A673 (cell line): Measurements from ENCODE around the gene SHANK1. TPM values are rescaled to one million over a fixed set of nuclear protein-coding genes. Genes with fewer than 3 reads are reported as not detected.
A peak's percentile ranks its signal among the peaks of the same experiment; 100 is the strongest.

Experiments used
- BruUV-seq: library from RNA; stranded (reverse); fragments of 400-500 nt; replicated peaks from 2 replicates; lab custom pipeline; 2021; lab: Mats Ljungman, UMichigan
- CTCF ChIA-PET: fragments of 300-600 bp; sonication (Branson Sonifier 250); formaldehyde crosslinking; loops from one replicate; lab custom pipeline; 2022; ENCODE audit warnings: antibody characterized with exemption; lab: Charles Lee
- POLR2A ChIA-PET: fragments of 300-600 bp; sonication (Branson Sonifier 250); formaldehyde crosslinking; loops from one replicate; lab custom pipeline; 2022; ENCODE audit warnings: antibody characterized with exemption; ENCODE audit not compliant: low non-redundant PET; lab: Charles Lee
- DNase-seq: peaks from one replicate; pipeline ENCODE4 v3.0.0-alpha.2; 2015; ENCODE audit warnings: low spot score
- H3K27ac ChIP-seq: fragments of 200-600 bp; sonication (generic); 2 replicates; pipeline ENCODE4 v1.5.1; 2016; ENCODE audit warnings: mixed run types, low read depth, mild to moderate bottlenecking, mixed read lengths, antibody characterized with exemption, low read length; ENCODE audit not compliant: poor library complexity, severe bottlenecking
- H3K27me3 ChIP-seq: fragments of 200-600 bp; sonication (generic); replicated peaks from 2 replicates; pipeline ENCODE4 v1.6.1; 2017; ENCODE audit warnings: mixed run types, low read depth, mild to moderate bottlenecking, mixed read lengths, antibody characterized with exemption, low read length; ENCODE audit not compliant: insufficient read depth, poor library complexity
- H3K36me3 ChIP-seq: fragments of 200-600 bp; sonication (generic); 2 replicates; pipeline ENCODE4 v1.6.1; 2016; ENCODE audit warnings: mixed run types, mild to moderate bottlenecking, mixed read lengths, antibody characterized with exemption, low read length; ENCODE audit not compliant: insufficient read depth, poor library complexity, severe bottlenecking
- H3K4me1 ChIP-seq: fragments of 200-600 bp; sonication (generic); 2 replicates; pipeline ENCODE4 v1.6.1; 2017; ENCODE audit warnings: mixed run types, mild to moderate bottlenecking, mixed read lengths, antibody characterized with exemption, low read length; ENCODE audit not compliant: insufficient read depth, poor library complexity, severe bottlenecking
- H3K4me3 ChIP-seq: fragments of 200-600 bp; sonication (generic); 2 replicates; pipeline ENCODE4 v1.5.1; 2016; ENCODE audit warnings: low read depth, mixed run types, mild to moderate bottlenecking, mixed read lengths, low read length; ENCODE audit not compliant: poor library complexity, severe bottlenecking
- H3K9me3 ChIP-seq: fragments of 200-600 bp; sonication (generic); 2 replicates; pipeline ENCODE4 v1.6.1; 2016; ENCODE audit warnings: mixed run types, low read depth, mild to moderate bottlenecking, mixed read lengths, antibody characterized with exemption, low read length; ENCODE audit not compliant: poor library complexity, severe bottlenecking
- CTCF ChIP-seq: fragments of 300-800, 200-600 bp; sonication (generic); conservative IDR thresholded peaks from 2 replicates; pipeline ENCODE4 v1.5.1; 2017; ENCODE audit warnings: low read depth, mild to moderate bottlenecking, antibody characterized with exemption, low read length, moderate library complexity, mixed read lengths
- EZH2 ChIP-seq: fragments of 200-600 bp; sonication (generic); IDR thresholded peaks from 2 replicates; pipeline ENCODE4 v1.6.1; 2017; ENCODE audit warnings: borderline replicate concordance, low read depth, mild to moderate bottlenecking, mixed read lengths, antibody characterized with exemption, low read length; ENCODE audit not compliant: poor library complexity, severe bottlenecking
- intact Hi-C: fragments of 100-400 bp; cut with micrococcal nuclease; formaldehyde crosslinking; loops from one replicate; pipeline ENCODE4 v1.10.0; 2022; ENCODE audit not compliant: unreplicated experiment
- total RNA-seq: library from RNA; stranded (reverse); gene quantifications from 2 replicates; pipeline ENCODE4 v1.2.3, GENCODE V29; 2021

The SHANK1 gene
- total RNA-seq, 1 experiment from 2014 or later: 69.7 TPM

DNA sequence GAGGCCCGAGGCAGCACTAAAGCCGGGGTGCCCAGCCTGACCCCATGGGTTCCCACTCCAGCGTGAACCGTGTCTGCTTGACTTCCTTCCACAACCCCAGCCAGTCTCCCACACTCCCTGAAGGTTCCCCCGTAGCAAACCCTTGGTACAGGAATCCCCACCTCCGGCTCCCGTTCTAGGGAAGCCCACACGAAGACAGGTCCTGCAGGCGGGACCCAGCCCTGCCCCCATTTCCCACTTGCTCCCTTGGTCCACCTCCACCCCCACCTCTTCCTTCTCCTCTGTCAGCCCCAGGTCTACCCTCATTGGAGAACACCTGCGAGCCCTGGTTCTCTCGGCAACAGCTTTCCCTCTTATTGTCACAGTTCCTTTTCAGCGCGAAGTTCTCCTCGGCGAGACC lies 46.5 kb downstream of the SHANK1 start:
- Histone ChIP-seq H3K4me1 (no peaks in the 10 kb centered on the region), H3K36me3 (no peaks in the 10 kb centered on the region), H3K27ac (no peak overlapping the region), H3K4me3 (no peak overlapping the region), H3K9me3 (no peaks in the 10 kb centered on the region), H3K27me3 (peaks cover 6% of the 10 kb centered on the region)
- intact Hi-C loops: no loop called here
- BruUV-seq: no TSS peak
- CTCF ChIA-PET: no interaction called here
- POLR2A ChIA-PET: no interaction called here
- TF ChIP-seq EZH2 (no peak), CTCF (no peak)
- no peak for DNase-seq

DNA sequence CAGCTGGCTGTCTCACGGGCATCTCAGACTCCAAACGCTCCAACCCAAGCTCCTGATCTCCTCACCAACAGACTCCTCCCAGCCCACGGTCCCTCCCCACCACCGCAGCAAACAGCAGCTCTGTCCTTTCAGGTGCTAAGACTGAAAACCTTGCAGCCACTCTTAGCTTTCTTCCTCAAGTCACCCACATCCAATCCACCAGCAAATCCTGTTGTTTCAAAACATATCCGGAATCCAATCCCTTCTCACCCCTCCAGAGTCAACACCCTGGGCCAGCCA lies 49.6 kb downstream of the SHANK1 start:
- no peak for TF ChIP-seq EZH2
- no peak for TF ChIP-seq CTCF
- ChIA-PET CTCF (interaction anchor here (0.6 to 1.2 kb wide), 5 partner anchors 10 to 252 kb away, joined by 3 to 5 read pairs (median 4); no protein-coding TSS in a partner anchor), POLR2A (interaction anchor here (0.7 kb wide), 1 partner anchor 68 kb away, joined by 4 read pairs; no protein-coding TSS in a partner anchor)
- no peaks in the 10 kb centered on the region for H3K9me3 ChIP-seq
- H3K36me3 ChIP-seq: no peaks in the 10 kb centered on the region
- intact Hi-C loops: no loop called here
- H3K4me3 ChIP-seq: no peak overlapping the region
- no TSS peak for BruUV-seq
- DNase-seq: no peak
- peaks cover 7% of the 10 kb centered on the region for H3K4me1 ChIP-seq
- no peak overlapping the region for H3K27ac ChIP-seq
- H3K27me3 ChIP-seq: peaks cover 30% of the 10 kb centered on the region

GRCh38 chr19:50669302-50670101 lies 50.1 kb downstream of the SHANK1 start:
- peak; percentile 64 for DNase-seq
- intact Hi-C loops: loop anchor here (1.0 kb wide), 1 partner anchor 114 kb away; no protein-coding TSS in a partner anchor
- no peaks in the 10 kb centered on the region for H3K9me3 ChIP-seq
- H3K36me3 ChIP-seq: no peaks in the 10 kb centered on the region
- peaks cover 7% of the 10 kb centered on the region for H3K4me1 ChIP-seq
- BruUV-seq: no TSS peak
- TF ChIP-seq CTCF (peak; percentile 92), EZH2 (no peak)
- ChIA-PET POLR2A (no interaction called here), CTCF (interaction anchor here (0.6 to 1.2 kb wide), 6 partner anchors 9 to 252 kb away, joined by 3 to 6 read pairs (median 4); no protein-coding TSS in a partner anchor)
- peaks cover 30% of the 10 kb centered on the region for H3K27me3 ChIP-seq
- no peak overlapping the region for H3K27ac ChIP-seq
- H3K4me3 ChIP-seq: no peak overlapping the region
